LNCaP clone FGC (cell line): ENCODE results near the gene BCAS4.

Experiments used
- DNase-seq: peaks from one replicate; pipeline ENCODE4 v3.0.0-alpha.2; 2011; ENCODE audit warnings: low read depth
- H3K4me3 ChIP-seq: 2 replicates; pipeline ENCODE4 v1.5.1; 2011; ENCODE audit warnings: mild to moderate bottlenecking, low read depth, low read length, control low read depth
- CTCF ChIP-seq: IDR thresholded peaks from 2 replicates; pipeline ENCODE4 v1.5.1; 2012; ENCODE audit warnings: mild to moderate bottlenecking; ENCODE audit not compliant: control insufficient read depth, insufficient read depth; ENCODE audit errors: extremely low read depth

BCAS4 gene

GRCh38 chr20:50828363-50829136 is 33.7 kb downstream of the BCAS4 start:
- no peak overlapping the region for H3K4me3 ChIP-seq
- DNase-seq = no peak
- no peak for TF ChIP-seq CTCF

GRCh38 chr20:50831622-50832021 is 36.8 kb downstream of the BCAS4 start:
- no peak for TF ChIP-seq CTCF

GRCh38 chr20:50834599-50835005 is 39.7 kb downstream of the BCAS4 start:
- DNase-seq = no peak
- H3K4me3 ChIP-seq = no peak overlapping the region
- TF ChIP-seq CTCF = no peak

More at GRCh38 chr20:50831622-50832021, 36.8 kb downstream of the BCAS4 start:
- DNase-seq = no peak
- no peak overlapping the region for H3K4me3 ChIP-seq

GRCh38 chr20:50837532-50838321 is 42.9 kb downstream of the BCAS4 start:
- no peak for TF ChIP-seq CTCF

GRCh38 chr20:50838322-50838625 is 43.4 kb downstream of the BCAS4 start:
- H3K4me3 ChIP-seq = no peak overlapping the region
- no peak for TF ChIP-seq CTCF

More at GRCh38 chr20:50837532-50838321, 42.9 kb downstream of the BCAS4 start:
- DNase-seq = no peak
- no peak overlapping the region for H3K4me3 ChIP-seq

GRCh38 chr20:50838707-50839385 is 44.0 kb downstream of the BCAS4 start:
- TF ChIP-seq CTCF = no peak
- no peak for DNase-seq
- no peak overlapping the region for H3K4me3 ChIP-seq

More at GRCh38 chr20:50838322-50838625, 43.4 kb downstream of the BCAS4 start:
- DNase-seq = no peak
